Measurements from ENCODE around the gene NF1. TPM values are rescaled to one million over a fixed set of nuclear protein-coding genes. Genes with fewer than 3 reads are reported as not detected.
"Not testable (repeated sequence)": the region's sequence is repeated elsewhere in the genome, so short reads cannot be mapped to it uniquely, and the experiment has no call there.

The NF1 gene
- total RNA-seq, 1 experiment from 2014 or later = 62.4 TPM

GRCh38 chr17:31175237-31175636 lies 80.5 kb downstream of the NF1 start:
- no TSS peak for BruUV-seq (replicated peaks)
- DNase-seq = no peak
- no peaks in the 10 kb centered on the region for H3K9me3 Mint-ChIP-seq (ENCODE audit: unreplicated experiment)
- H3K4me1 Mint-ChIP-seq (ENCODE audit: low read depth, unreplicated experiment) = peaks cover 6% of the 10 kb centered on the region
- no peak overlapping the region for H3K27ac Mint-ChIP-seq (ENCODE audit: unreplicated experiment)
- H3K9me3 ChIP-seq = no peaks in the 10 kb centered on the region
- CTCF ChIA-PET = no interaction called here
- H3K4me1 ChIP-seq = no peaks in the 10 kb centered on the region
- intact Hi-C loops (cut with micrococcal nuclease; ENCODE audit: unreplicated experiment) = no loop called here
- TF ChIP-seq, protein P1, sequence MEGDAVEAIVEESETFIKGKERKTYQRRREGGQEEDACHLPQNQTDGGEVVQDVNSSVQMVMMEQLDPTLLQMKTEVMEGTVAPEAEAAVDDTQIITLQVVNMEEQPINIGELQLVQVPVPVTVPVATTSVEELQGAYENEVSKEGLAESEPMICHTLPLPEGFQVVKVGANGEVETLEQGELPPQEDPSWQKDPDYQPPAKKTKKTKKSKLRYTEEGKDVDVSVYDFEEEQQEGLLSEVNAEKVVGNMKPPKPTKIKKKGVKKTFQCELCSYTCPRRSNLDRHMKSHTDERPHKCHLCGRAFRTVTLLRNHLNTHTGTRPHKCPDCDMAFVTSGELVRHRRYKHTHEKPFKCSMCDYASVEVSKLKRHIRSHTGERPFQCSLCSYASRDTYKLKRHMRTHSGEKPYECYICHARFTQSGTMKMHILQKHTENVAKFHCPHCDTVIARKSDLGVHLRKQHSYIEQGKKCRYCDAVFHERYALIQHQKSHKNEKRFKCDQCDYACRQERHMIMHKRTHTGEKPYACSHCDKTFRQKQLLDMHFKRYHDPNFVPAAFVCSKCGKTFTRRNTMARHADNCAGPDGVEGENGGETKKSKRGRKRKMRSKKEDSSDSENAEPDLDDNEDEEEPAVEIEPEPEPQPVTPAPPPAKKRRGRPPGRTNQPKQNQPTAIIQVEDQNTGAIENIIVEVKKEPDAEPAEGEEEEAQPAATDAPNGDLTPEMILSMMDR (IDR thresholded peaks at IDR 0.05; ENCODE audit: insufficient read depth in 1 of 2, low read depth in 1 of 2, low read length in 1 of 2, severe bottlenecking in 1 of 2, unreplicated experiment in 1 of 2) = no peak
- peaks cover 39% of the 10 kb centered on the region for H3K36me3 Mint-ChIP-seq (ENCODE audit: insufficient read depth, unreplicated experiment)
- POLR2A ChIA-PET = no interaction called here
- H3K4me3 Mint-ChIP-seq (ENCODE audit: unreplicated experiment) = no peak overlapping the region
- H3K27me3 Mint-ChIP-seq (ENCODE audit: insufficient read depth, unreplicated experiment) = no peaks in the 10 kb centered on the region
- no peak overlapping the region for H3K4me3 ChIP-seq (ENCODE audit: low read depth, low read length)
- H3K36me3 ChIP-seq (ENCODE audit: control insufficient read depth, insufficient read depth, low read length) = no peaks in the 10 kb centered on the region
- no peaks in the 10 kb centered on the region for H3K27me3 ChIP-seq (replicated peaks; ENCODE audit: control insufficient read depth, insufficient read depth, low read length)

DNA sequence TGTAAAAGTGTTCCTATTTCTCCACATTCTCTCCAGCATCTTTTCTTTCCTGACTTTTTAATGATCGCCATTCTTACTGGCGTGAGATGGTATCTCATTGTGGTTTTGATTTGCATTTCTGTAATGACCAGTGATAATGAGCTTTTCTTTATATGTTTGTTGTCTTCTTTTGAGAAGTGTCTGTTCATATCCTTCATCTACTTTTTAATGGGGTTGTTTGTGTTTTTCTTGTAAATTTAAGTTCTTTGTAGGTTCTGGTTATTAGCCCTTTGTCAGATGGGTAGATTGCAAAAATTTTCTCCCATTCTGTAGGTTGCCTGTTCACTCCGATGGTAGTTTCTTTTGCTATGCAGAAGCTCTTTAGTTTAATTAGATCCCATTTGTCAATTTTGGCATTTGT lies 81.4 kb downstream of the NF1 start:
- POLR2A ChIA-PET; H3K27ac Mint-ChIP-seq (ENCODE audit: unreplicated experiment); H3K27me3 Mint-ChIP-seq (ENCODE audit: insufficient read depth, unreplicated experiment); CTCF ChIA-PET; H3K4me1 Mint-ChIP-seq (ENCODE audit: low read depth, unreplicated experiment); H3K4me3 ChIP-seq (ENCODE audit: low read depth, low read length); DNase-seq; H3K36me3 ChIP-seq (ENCODE audit: control insufficient read depth, insufficient read depth, low read length); H3K4me1 ChIP-seq; H3K27me3 ChIP-seq (replicated peaks; ENCODE audit: control insufficient read depth, insufficient read depth, low read length); H3K9me3 ChIP-seq; H3K4me3 Mint-ChIP-seq (ENCODE audit: unreplicated experiment); intact Hi-C loops (cut with micrococcal nuclease; ENCODE audit: unreplicated experiment); BruUV-seq (replicated peaks); H3K9me3 Mint-ChIP-seq (ENCODE audit: unreplicated experiment): not testable (repeated sequence)
- peaks cover 39% of the 10 kb centered on the region for H3K36me3 Mint-ChIP-seq (ENCODE audit: insufficient read depth, unreplicated experiment)

GRCh38 chr17:31178951-31179350 lies 84.2 kb downstream of the NF1 start:
- CTCF ChIA-PET; H3K9me3 Mint-ChIP-seq (ENCODE audit: unreplicated experiment); intact Hi-C loops (cut with micrococcal nuclease; ENCODE audit: unreplicated experiment); H3K4me3 Mint-ChIP-seq (ENCODE audit: unreplicated experiment); H3K27me3 Mint-ChIP-seq (ENCODE audit: insufficient read depth, unreplicated experiment); H3K4me1 ChIP-seq; POLR2A ChIA-PET; H3K4me3 ChIP-seq (ENCODE audit: low read depth, low read length); H3K4me1 Mint-ChIP-seq (ENCODE audit: low read depth, unreplicated experiment); BruUV-seq (replicated peaks); H3K27me3 ChIP-seq (replicated peaks; ENCODE audit: control insufficient read depth, insufficient read depth, low read length); H3K36me3 ChIP-seq (ENCODE audit: control insufficient read depth, insufficient read depth, low read length); H3K27ac Mint-ChIP-seq (ENCODE audit: unreplicated experiment); DNase-seq; H3K9me3 ChIP-seq: not testable (repeated sequence)
- H3K36me3 Mint-ChIP-seq (ENCODE audit: insufficient read depth, unreplicated experiment) = peaks cover 51% of the 10 kb centered on the region

- TF ChIP-seq, protein P1 (IDR thresholded peaks at IDR 0.05; ENCODE audit: insufficient read depth in 1 of 2, low read depth in 1 of 2, low read length in 1 of 2, severe bottlenecking in 1 of 2, unreplicated experiment in 1 of 2) = no peak
- H3K36me3 ChIP-seq (ENCODE audit: control insufficient read depth, insufficient read depth, low read length) = no peaks in the 10 kb centered on the region
- H3K27ac Mint-ChIP-seq (ENCODE audit: unreplicated experiment) = no peak overlapping the region
- H3K36me3 Mint-ChIP-seq (ENCODE audit: insufficient read depth, unreplicated experiment) = peaks cover 7% of the 10 kb centered on the region
- intact Hi-C loops (cut with micrococcal nuclease; ENCODE audit: unreplicated experiment) = no loop called here
- DNase-seq = no peak
- no peaks in the 10 kb centered on the region for H3K4me1 ChIP-seq
- H3K9me3 ChIP-seq = no peaks in the 10 kb centered on the region
- H3K4me3 ChIP-seq (ENCODE audit: low read depth, low read length) = no peak overlapping the region
- H3K27me3 Mint-ChIP-seq (ENCODE audit: insufficient read depth, unreplicated experiment) = no peaks in the 10 kb centered on the region
- H3K27me3 ChIP-seq (replicated peaks; ENCODE audit: control insufficient read depth, insufficient read depth, low read length) = no peaks in the 10 kb centered on the region
- no peaks in the 10 kb centered on the region for H3K4me1 Mint-ChIP-seq (ENCODE audit: low read depth, unreplicated experiment)
- no peaks in the 10 kb centered on the region for H3K9me3 Mint-ChIP-seq (ENCODE audit: unreplicated experiment)
- no TSS peak for BruUV-seq (replicated peaks)
- H3K4me3 Mint-ChIP-seq (ENCODE audit: unreplicated experiment) = no peak overlapping the region
- ChIA-PET POLR2A (no interaction called here), CTCF (no interaction called here)
Observed at GRCh38 chr17:31195305-31195704, 100.5 kb downstream of the NF1 start.

Measured in Caco-2 (cell line).